IMR-90 (cell line): ENCODE measurements around the gene FAXDC2. TPM values are rescaled to one million over a fixed set of nuclear protein-coding genes. Genes with fewer than 3 reads are reported as not detected.

ENCODE experiments used
- ATAC-seq: fragments of 200-7000 bp; cut with Tn5 transposase; 2 replicates; pipeline ENCODE4 v1.9.1; 2020; ENCODE audit warnings: low read depth, mild to moderate bottlenecking, moderate library complexity
- BruUV-seq: library from RNA; stranded (reverse); fragments of 400-500 nt; replicated peaks from 2 replicates; lab custom pipeline; 2021; lab: Mats Ljungman, UMichigan
- CTCF ChIA-PET: fragments of 300-600 bp; formaldehyde crosslinking; extraction: SDS; loops from one replicate; lab custom pipeline; 2021; ENCODE audit warnings: antibody characterized with exemption; lab: Yijun Ruan, JAX
- POLR2A ChIA-PET: fragments of 300-600 bp; sonication (Branson Sonifier 250); formaldehyde crosslinking; loops from one replicate; lab custom pipeline; 2022; ENCODE audit warnings: antibody characterized with exemption; ENCODE audit not compliant: unreplicated experiment; lab: Charles Lee
- DNase-seq: peaks from one replicate; pipeline ENCODE4 v3.0.0; 2013
- H2AFZ ChIP-seq: replicated peaks from 2 replicates; pipeline ENCODE3; 2013; ENCODE audit warnings: low read length, mild to moderate bottlenecking; ENCODE audit not compliant: poor library complexity
- H2AK5ac ChIP-seq: 2 replicates; pipeline ENCODE4 v1.6.1; 2013; ENCODE audit warnings: low read depth, low read length, inconsistent platforms
- H2AK9ac ChIP-seq: replicated peaks from 2 replicates; pipeline ENCODE3; 2013; ENCODE audit warnings: mild to moderate bottlenecking, low read depth, low read length, moderate library complexity; ENCODE audit not compliant: poor library complexity
- H2BK120ac ChIP-seq: 2 replicates; pipeline ENCODE4 v1.6.1; 2013; ENCODE audit warnings: low read depth, low read length, inconsistent platforms
- H2BK15ac ChIP-seq: 3 replicates; pipeline ENCODE4 v1.6.1; 2013; ENCODE audit warnings: low read depth, low read length, inconsistent platforms
- H2BK20ac ChIP-seq: 2 replicates; pipeline ENCODE4 v1.6.1; 2013; ENCODE audit warnings: low read depth, mild to moderate bottlenecking, inconsistent platforms, low read length, moderate library complexity
- H2BK5ac ChIP-seq: 2 replicates; pipeline ENCODE4 v1.6.1; 2013; ENCODE audit warnings: mild to moderate bottlenecking, low read depth, low read length, inconsistent platforms; ENCODE audit not compliant: poor library complexity, severe bottlenecking
- H3K14ac ChIP-seq: replicated peaks from 2 replicates; pipeline ENCODE4 v1.6.1; 2013; ENCODE audit warnings: low read depth, low read length, inconsistent platforms
- H3K18ac ChIP-seq: 2 replicates; pipeline ENCODE4 v1.6.1; 2013; ENCODE audit warnings: low read depth, low read length, control low read depth
- H3K23ac ChIP-seq: 2 replicates; pipeline ENCODE4 v1.6.1; 2013; ENCODE audit warnings: low read depth, low read length, inconsistent platforms
- H3K27ac ChIP-seq: 2 replicates; pipeline ENCODE4 v1.5.1; 2013; ENCODE audit warnings: mild to moderate bottlenecking, control low read depth, low read length; ENCODE audit not compliant: insufficient read depth
- H3K27me3 ChIP-seq: 2 replicates; pipeline ENCODE4 v1.6.1; 2013; ENCODE audit warnings: low read length; ENCODE audit not compliant: control insufficient read depth, insufficient read depth
- H3K36me3 ChIP-seq: 2 replicates; pipeline ENCODE4 v1.6.1; 2013; ENCODE audit warnings: low read length, mixed read lengths; ENCODE audit not compliant: control insufficient read depth, insufficient read depth
- H3K4ac ChIP-seq: 2 replicates; pipeline ENCODE4 v1.6.1; 2013; ENCODE audit warnings: low read depth, low read length, inconsistent platforms
- H3K4me1 ChIP-seq: 2 replicates; pipeline ENCODE4 v1.6.1; 2013; ENCODE audit warnings: low read length, mixed read lengths; ENCODE audit not compliant: control insufficient read depth, insufficient read depth
- H3K4me2 ChIP-seq: 2 replicates; pipeline ENCODE4 v1.6.1; 2013; ENCODE audit warnings: low read depth, mild to moderate bottlenecking, control low read depth, low read length, moderate library complexity
- H3K4me3 ChIP-seq: 2 replicates; pipeline ENCODE4 v1.5.1; 2013; ENCODE audit warnings: low read depth, mild to moderate bottlenecking, control low read depth, low read length, moderate library complexity; ENCODE audit not compliant: insufficient read depth
- H3K56ac ChIP-seq: 2 replicates; pipeline ENCODE4 v1.6.1; 2013; ENCODE audit warnings: low read length, inconsistent platforms; ENCODE audit not compliant: insufficient read depth; ENCODE audit errors: extremely low read depth
- H3K79me1 ChIP-seq, 2 experiments: 2 replicates each; pipeline ENCODE4 v1.6.1; 2013; ENCODE audit warnings: low read length in 2 of 2, inconsistent platforms in 1 of 2, low read depth in 1 of 2
- H3K9ac ChIP-seq: 2 replicates; pipeline ENCODE4 v1.6.1; 2013; ENCODE audit warnings: low read depth, low read length, control low read depth
- H3K9me1 ChIP-seq: 2 replicates; pipeline ENCODE4 v1.6.1; 2013; ENCODE audit warnings: low read length, inconsistent platforms; ENCODE audit not compliant: insufficient read depth
- H3K9me3 ChIP-seq: 2 replicates; pipeline ENCODE4 v1.6.1; 2013; ENCODE audit warnings: low read length; ENCODE audit not compliant: control insufficient read depth, insufficient read depth
- H4K20me1 ChIP-seq: 2 replicates; pipeline ENCODE4 v1.6.1; 2013; ENCODE audit warnings: low read length, inconsistent platforms; ENCODE audit not compliant: insufficient read depth
- H4K5ac ChIP-seq: 2 replicates; pipeline ENCODE4 v1.6.1; 2013; ENCODE audit warnings: mild to moderate bottlenecking, low read depth, low read length, control low read depth
- H4K8ac ChIP-seq, 2 experiments: 2 replicates each; pipeline ENCODE4 v1.6.1; 2013; ENCODE audit warnings: low read depth in 2 of 2, low read length in 2 of 2, control low read depth in 1 of 2, inconsistent platforms in 1 of 2
- H4K91ac ChIP-seq: 2 replicates; pipeline ENCODE4 v1.6.1; 2013; ENCODE audit warnings: low read depth, low read length, inconsistent platforms; ENCODE audit not compliant: insufficient read depth
- CHD1 ChIP-seq: IDR thresholded peaks from 2 replicates; pipeline ENCODE4 v1.6.1; 2012; ENCODE audit warnings: low read depth, low read length, improper control_type of control experiment
- MAZ ChIP-seq: IDR thresholded peaks from 2 replicates; pipeline ENCODE4 v1.6.1; 2012; ENCODE audit warnings: low read depth, mild to moderate bottlenecking, low read length, improper control_type of control experiment, moderate library complexity, borderline replicate concordance
- NFE2L2 ChIP-seq: fragments of 150-350 bp; IDR thresholded peaks from 2 replicates; pipeline ENCODE4 v1.6.1; 2016; ENCODE audit warnings: low read depth, mild to moderate bottlenecking, low read length
- WGBS, 2 experiments: methylation state at CpG; one replicate each; pipeline versions ENCODE4 v1.1.5 to v1.1.7; 2013; ENCODE audit warnings: missing lambda C conversion rate in 2 of 2; ENCODE audit not compliant: insufficient read length in 1 of 2; ENCODE audit errors: extremely low coverage in 2 of 2; 5-methylcytosine and 5-hydroxymethylcytosine counted together
- dilution Hi-C: fragments of 300-500 bp; cut with HindIII; formaldehyde crosslinking; loops from one replicate; pipeline ENCODE4 v1.14.3; 2018; ENCODE audit warnings: low sequenced_read_pairs; ENCODE audit not compliant: unreplicated experiment
- in situ Hi-C: fragments of 300-500 bp; cut with MboI; formaldehyde crosslinking; loops from 3 replicates; pipeline ENCODE4 v1.14.3; 2019; ENCODE audit warnings: low sequenced_read_pairs, inconsistent platforms, mixed read lengths
- intact Hi-C: fragments of 100-400 bp; cut with micrococcal nuclease; formaldehyde crosslinking; loops from 2 replicates; pipeline ENCODE4 v1.10.0; 2022
- polyA plus RNA-seq, 3 experiments: library from polyadenylated mRNA; depleted of rRNA; stranded (reverse); fragments of >200 nt; gene quantifications; 2 replicates each; pipeline ENCODE4 v1.2.3, GENCODE V29; 2012; ENCODE audit warnings: low replicate concordance in 1 of 3
- total RNA-seq: library from RNA; depleted of rRNA; stranded (reverse); fragments of >200 nt; gene quantifications from 2 replicates; pipeline ENCODE4 v1.2.3, GENCODE V29; 2012

FAXDC2 gene
- total and polyA plus RNA-seq, 2 of the 4 experiments (the other 2 are of a cell fraction), result 4.3 to 8.9 TPM

- ATAC-seq, result no peak
- Histone ChIP-seq H2BK15ac (no peak overlapping the region), H3K9me1 (peaks cover under 1% of the 10 kb centered on the region; the same call in 1 of the 2 replicates), H4K5ac (no peak overlapping the region), H3K36me3 (peaks cover 66% of the 10 kb centered on the region), H2BK20ac (no peak overlapping the region), H3K56ac (no peak overlapping the region), H2BK5ac (no peak overlapping the region), H3K14ac (no peak overlapping the region), H3K4me2 (no peak overlapping the region), H3K9me3 (no peaks in the 10 kb centered on the region), H3K4me1 (no peaks in the 10 kb centered on the region), H2BK120ac (no peak overlapping the region), H4K8ac (no peak overlapping the region), H3K9ac (no peak overlapping the region), H3K27ac (no peak overlapping the region), H3K18ac (no peak overlapping the region), H3K4me3 (no peak overlapping the region), H3K79me1 (peaks cover 22 to 40% of the 10 kb centered on the region in 2 experiments), H3K4ac (no peak overlapping the region), H2AK9ac (no peak overlapping the region), H3K23ac (no peak overlapping the region), H4K20me1 (peaks cover 7% of the 10 kb centered on the region; the same call in 1 of the 2 replicates), H2AK5ac (no peak overlapping the region), H2AFZ (no peak overlapping the region), H3K27me3 (no peaks in the 10 kb centered on the region), H4K91ac (no peak overlapping the region)
- dilution Hi-C loops, result no loop called here
- POLR2A ChIA-PET, result no interaction called here
- in situ Hi-C loops, result loop anchor here (25.0 kb wide), 1 partner anchor 353 kb away; no protein-coding TSS in a partner anchor
- DNase-seq, result no peak
- 98% methylated on average over 10 of the region's 11 CpGs; no CpG with 5 or more reads in 1 of the 2 experiments for WGBS, 2 experiments
- no TSS peak for BruUV-seq
- intact Hi-C loops, result no loop called here
- CTCF ChIA-PET, result interaction anchor here (0.8 kb wide), 1 partner anchor 12 kb away, joined by 3 read pairs; no protein-coding TSS in a partner anchor
- TF ChIP-seq CHD1 (no peak), MAZ (no peak), NFE2L2 (no peak)
Measured at GRCh38 chr5:154815025-154815424, 35.4 kb downstream of the FAXDC2 start.
